PC-9 (cell line): ENCODE results near the gene FN3K. TPM values are rescaled to one million over a fixed set of nuclear protein-coding genes. Genes with fewer than 3 reads are reported as not detected.

ENCODE experiments used
- BruUV-seq: library from RNA; stranded (reverse); fragments of 400-500 nt; replicated peaks from 2 replicates; lab custom pipeline; 2021; lab: Mats Ljungman, UMichigan
- CTCF ChIA-PET: fragments of 300-600 bp; sonication (Branson Sonifier 250); formaldehyde crosslinking; loops from one replicate; lab custom pipeline; 2022; ENCODE audit warnings: antibody characterized with exemption; lab: Charles Lee
- POLR2A ChIA-PET: fragments of 300-600 bp; sonication (Branson Sonifier 250); formaldehyde crosslinking; loops from one replicate; lab custom pipeline; 2022; ENCODE audit warnings: antibody characterized with exemption; ENCODE audit not compliant: unreplicated experiment; lab: Charles Lee
- DNase-seq, 2 experiments: peaks; one replicate each; pipeline versions ENCODE4 v3.0.0 to v3.0.0-alpha.2; 2015 to 2022; ENCODE audit warnings: mixed read lengths in 1 of 2
- H2AFZ ChIP-seq: fragments of 200-600 bp; sonication (generic); 2 replicates; pipeline ENCODE4 v1.8.1; 2017; ENCODE audit warnings: antibody characterized with exemption
- H3F3A ChIP-seq: fragments of 200-600 bp; sonication (generic); 2 replicates; pipeline ENCODE4 v1.8.1; 2017; ENCODE audit warnings: antibody characterized with exemption, mild to moderate bottlenecking, low read depth; ENCODE audit not compliant: insufficient read depth
- H3K27ac ChIP-seq: fragments of 200-600 bp; sonication (generic); 2 replicates; pipeline ENCODE4 v1.6.1; 2016; ENCODE audit warnings: mixed run types
- H3K27me3 ChIP-seq: fragments of 200-600 bp; sonication (generic); 2 replicates; pipeline ENCODE4 v1.6.1; 2016; ENCODE audit warnings: low read depth, mixed run types; ENCODE audit not compliant: insufficient read depth
- H3K36me3 ChIP-seq: fragments of 200-600 bp; sonication (generic); 2 replicates; pipeline ENCODE4 v1.6.1; 2016; ENCODE audit warnings: low read depth, mixed run types
- H3K4me1 ChIP-seq: fragments of 200-600 bp; sonication (generic); replicated peaks from 2 replicates; pipeline ENCODE4 v1.6.1; 2016; ENCODE audit warnings: mixed run types; ENCODE audit not compliant: insufficient read depth
- H3K4me2 ChIP-seq: fragments of 200-600 bp; sonication (generic); 2 replicates; pipeline ENCODE4 v1.6.1; 2017; ENCODE audit warnings: mixed run types
- H3K4me3 ChIP-seq: fragments of 200-600 bp; sonication (generic); 2 replicates; pipeline ENCODE4 v1.6.1; 2016; ENCODE audit warnings: mixed run types
- H3K79me2 ChIP-seq: fragments of 200-600 bp; sonication (generic); 2 replicates; pipeline ENCODE4 v1.6.1; 2017; ENCODE audit warnings: low read depth, mixed run types
- H3K9me2 ChIP-seq: fragments of 200-600 bp; sonication (generic); 2 replicates; pipeline ENCODE4 v1.8.1; 2017; ENCODE audit warnings: mild to moderate bottlenecking; ENCODE audit not compliant: insufficient read depth
- H3K9me3 ChIP-seq: fragments of 200-600 bp; sonication (generic); 2 replicates; pipeline ENCODE4 v1.8.1; 2016; ENCODE audit warnings: low read depth; ENCODE audit not compliant: insufficient read depth
- H4K20me1 ChIP-seq: fragments of 200-600 bp; sonication (generic); 2 replicates; pipeline ENCODE4 v1.8.1; 2017; ENCODE audit not compliant: insufficient read depth
- CTCF ChIP-seq: fragments of 200-600 bp; sonication (generic); conservative IDR thresholded peaks from 2 replicates; pipeline ENCODE4 v1.6.1; 2017; ENCODE audit warnings: mixed run types, antibody characterized with exemption, mild to moderate bottlenecking, moderate library complexity
- EZH2 ChIP-seq: fragments of 200-600 bp; sonication (generic); IDR thresholded peaks from 2 replicates; pipeline ENCODE4 v1.8.0; 2017; ENCODE audit warnings: antibody characterized with exemption, low read depth
- intact Hi-C: fragments of 100-400 bp; cut with micrococcal nuclease; formaldehyde crosslinking; loops from one replicate; pipeline ENCODE4 v1.10.0; 2022; ENCODE audit not compliant: unreplicated experiment
- total RNA-seq: library from RNA; stranded (reverse); gene quantifications from 2 replicates; pipeline ENCODE4 v1.2.3, GENCODE V29; 2021

The FN3K gene
- total RNA-seq, 1 experiment from 2014 or later: 14.0 TPM

GRCh38 chr17:82690786-82691489, 44.5 kb upstream of the FN3K start:
- Histone ChIP-seq H4K20me1 (no peaks in the 10 kb centered on the region), H3K4me2 (no peak overlapping the region), H3K36me3 (no peaks in the 10 kb centered on the region), H3K27me3 (no peaks in the 10 kb centered on the region), H3K4me1 (no peaks in the 10 kb centered on the region), H3K9me2 (no peaks in the 10 kb centered on the region), H3K79me2 (no peaks in the 10 kb centered on the region), H3K4me3 (no peak overlapping the region), H3K9me3 (no peaks in the 10 kb centered on the region), H3F3A (no peaks in the 10 kb centered on the region), H3K27ac (no peak overlapping the region), H2AFZ (no peak overlapping the region)
- no peak for DNase-seq
- no peak for TF ChIP-seq EZH2
- no peak for TF ChIP-seq CTCF
- ChIA-PET POLR2A (no interaction called here), CTCF (no interaction called here)
- no TSS peak for BruUV-seq
- intact Hi-C loops: no loop called here

GRCh38 chr17:82691714-82692113, 43.7 kb upstream of the FN3K start:
- intact Hi-C loops: no loop called here
- ChIA-PET POLR2A (no interaction called here), CTCF (no interaction called here)
- H3K4me1 ChIP-seq: no peaks in the 10 kb centered on the region
- H3K27me3 ChIP-seq: no peaks in the 10 kb centered on the region
- H3K36me3 ChIP-seq: no peaks in the 10 kb centered on the region
- no peaks in the 10 kb centered on the region for H4K20me1 ChIP-seq
- H2AFZ ChIP-seq: no peak overlapping the region
- no peak overlapping the region for H3K4me3 ChIP-seq
- H3K79me2 ChIP-seq: no peaks in the 10 kb centered on the region
- H3F3A ChIP-seq: no peaks in the 10 kb centered on the region
- H3K9me2 ChIP-seq: no peaks in the 10 kb centered on the region
- H3K27ac ChIP-seq: no peak overlapping the region
- TF ChIP-seq EZH2: no peak
- TF ChIP-seq CTCF: no peak
- no TSS peak for BruUV-seq
- DNase-seq: no peak
- H3K4me2 ChIP-seq: no peak overlapping the region
- no peaks in the 10 kb centered on the region for H3K9me3 ChIP-seq

GRCh38 chr17:82692268-82692667, 43.1 kb upstream of the FN3K start:
- BruUV-seq: no TSS peak
- CTCF ChIA-PET: no interaction called here
- Histone ChIP-seq H3K27ac (no peak overlapping the region), H3K36me3 (no peaks in the 10 kb centered on the region), H3K4me2 (no peak overlapping the region), H3K4me3 (no peak overlapping the region), H3K79me2 (no peaks in the 10 kb centered on the region), H4K20me1 (no peaks in the 10 kb centered on the region), H3K27me3 (no peaks in the 10 kb centered on the region), H3F3A (no peaks in the 10 kb centered on the region), H2AFZ (no peak overlapping the region), H3K9me3 (no peaks in the 10 kb centered on the region), H3K4me1 (no peaks in the 10 kb centered on the region), H3K9me2 (no peaks in the 10 kb centered on the region)
- POLR2A ChIA-PET: no interaction called here
- no peak for TF ChIP-seq EZH2
- TF ChIP-seq CTCF: no peak
- intact Hi-C loops: no loop called here
- no peak for DNase-seq
